Spinal cord (tissue), 10 donors: ENCODE measurements around the gene OR2AT4. TPM values are rescaled to one million over a fixed set of nuclear protein-coding genes. Genes with fewer than 3 reads are reported as not detected.

Experiments used
- DNase-seq, 6 donors: peaks; one replicate each; pipeline versions ENCODE4 v3.0.0 to v3.0.0-alpha.2; 2013 to 2015; ENCODE audit warnings: low spot score in 6 of 6, low read depth in 4 of 6
- H3K27ac ChIP-seq: one replicate; pipeline ENCODE4 v1.5.1; 2013; ENCODE audit warnings: low read depth, low read length, control low read depth
- H3K27me3 ChIP-seq: one replicate; pipeline ENCODE4 v1.6.1; 2013; ENCODE audit warnings: low read length; ENCODE audit not compliant: control insufficient read depth, insufficient read depth
- H3K36me3 ChIP-seq: one replicate; pipeline ENCODE4 v1.6.1; 2013; ENCODE audit warnings: low read length; ENCODE audit not compliant: control insufficient read depth, insufficient read depth
- H3K4me1 ChIP-seq: one replicate; pipeline ENCODE4 v1.6.1; 2013; ENCODE audit warnings: low read length; ENCODE audit not compliant: control insufficient read depth, insufficient read depth
- H3K4me3 ChIP-seq: one replicate; pipeline ENCODE4 v1.5.1; 2013; ENCODE audit warnings: low read depth, low read length, control low read depth
- H3K9me3 ChIP-seq: one replicate; pipeline ENCODE4 v1.6.1; 2013; ENCODE audit warnings: low read length; ENCODE audit not compliant: control insufficient read depth, insufficient read depth
- WGBS: methylation state at CpG from one replicate; pipeline ENCODE4 v1.1.5; 2013; ENCODE audit warnings: missing lambda C conversion rate; ENCODE audit not compliant: insufficient coverage; 5-methylcytosine and 5-hydroxymethylcytosine counted together
- polyA plus RNA-seq, 2 donors: library from polyadenylated mRNA; unstranded; fragments of 120-200 nt; gene quantifications; one replicate each; pipeline ENCODE4 v1.2.1, GENCODE V29; 2013; ENCODE audit not compliant: insufficient read length in 2 of 2
- total RNA-seq, 2 donors: library from RNA; depleted of rRNA in 1 of 2; stranded (reverse); fragments of 120-200 nt in 1 of 2; fragments of >200 nt in 1 of 2; gene quantifications; one replicate each; pipeline versions ENCODE4 v1.2.3 to v1.2.4, GENCODE V29; 2013 to 2014
- donor health status: healthy.

The OR2AT4 gene
- total and polyA plus RNA-seq, 4 donors: under 0.01 to 0.10 (median 0.04) TPM

DNA sequence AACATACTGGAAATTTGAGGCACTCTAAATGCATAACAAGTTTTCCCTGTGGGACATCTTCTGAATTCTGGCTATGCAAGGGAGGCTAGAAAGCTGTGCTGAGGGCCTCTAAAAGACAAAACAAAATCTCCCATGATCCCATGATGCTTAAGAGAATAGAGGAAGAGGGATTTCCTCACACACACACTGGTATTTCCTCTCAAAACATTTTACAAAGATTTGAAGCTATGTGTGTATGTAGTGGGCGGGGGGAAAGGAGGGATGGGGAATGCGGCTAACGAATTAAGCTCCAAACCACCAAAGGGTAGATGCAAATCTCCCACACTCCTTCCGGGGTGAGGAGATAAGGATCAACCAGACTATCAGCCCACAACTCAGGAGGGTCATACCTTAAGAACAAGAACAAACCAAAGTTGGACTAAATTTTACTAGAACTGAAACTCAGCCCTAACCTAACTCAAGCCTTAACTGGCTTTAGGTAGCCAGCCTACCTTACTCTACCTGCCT is 6.0 kb downstream of the OR2AT4 start:
- no peak overlapping the region for H3K4me3 ChIP-seq
- peaks cover 4% of the 10 kb centered on the region for H3K9me3 ChIP-seq
- H3K36me3 ChIP-seq: no peaks in the 10 kb centered on the region
- no CpG with 5 or more reads among the region's 4 CpGs for WGBS
- H3K27me3 ChIP-seq: no peaks in the 10 kb centered on the region
- no peak for DNase-seq
- no peaks in the 10 kb centered on the region for H3K4me1 ChIP-seq
- no peak overlapping the region for H3K27ac ChIP-seq

DNA sequence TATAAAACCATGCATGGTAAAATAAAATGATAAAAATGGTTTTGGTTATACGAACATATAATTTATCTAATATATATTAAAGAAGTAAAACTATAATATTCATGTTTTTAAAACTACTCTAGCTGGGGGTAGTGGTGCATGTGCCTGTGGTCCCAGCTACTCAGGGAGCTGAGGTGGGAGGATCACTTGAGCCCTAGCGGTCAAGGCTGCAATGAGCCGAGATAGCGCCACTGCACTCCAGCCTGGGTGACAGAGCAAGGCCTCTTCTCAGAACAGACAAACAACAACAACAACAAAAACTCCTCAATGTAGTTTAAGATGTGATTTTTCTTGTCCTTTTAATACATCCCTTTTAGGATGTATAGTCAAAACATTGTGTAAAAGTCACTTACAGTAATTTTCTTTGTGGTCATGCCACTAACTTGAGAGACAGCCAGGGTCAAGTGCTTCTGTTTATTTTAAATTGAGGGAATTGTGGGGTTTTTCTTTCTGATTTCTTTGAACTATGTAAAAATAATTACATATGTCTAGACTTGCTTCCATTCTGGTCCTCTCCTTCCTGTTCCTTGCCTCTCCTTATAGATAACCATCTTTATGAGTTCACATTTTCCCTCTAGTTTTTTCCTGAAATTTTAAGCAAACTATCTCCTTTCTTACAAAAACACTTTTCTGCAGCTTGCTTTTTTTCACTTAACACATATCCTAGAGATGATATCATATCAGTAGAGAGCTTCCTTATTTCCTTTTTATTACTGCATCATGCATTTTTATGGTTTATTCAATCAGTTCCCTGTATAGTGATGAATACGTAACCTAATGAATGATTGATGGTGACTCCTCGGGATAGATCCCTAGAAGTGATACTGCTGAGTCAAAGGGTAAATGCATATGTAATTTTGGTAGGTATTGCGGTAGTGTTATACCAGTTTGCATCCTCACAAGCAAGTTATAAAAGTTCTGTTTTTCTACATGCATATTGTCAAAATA is 9.1 kb downstream of the OR2AT4 start:
- Histone ChIP-seq H3K27ac (no peak overlapping the region), H3K4me1 (no peaks in the 10 kb centered on the region), H3K36me3 (no peaks in the 10 kb centered on the region), H3K27me3 (no peaks in the 10 kb centered on the region), H3K4me3 (no peak overlapping the region), H3K9me3 (peaks cover 4% of the 10 kb centered on the region)
- WGBS: 80% methylated on average over 3 of the region's 7 CpGs
- DNase-seq: no peak

DNA sequence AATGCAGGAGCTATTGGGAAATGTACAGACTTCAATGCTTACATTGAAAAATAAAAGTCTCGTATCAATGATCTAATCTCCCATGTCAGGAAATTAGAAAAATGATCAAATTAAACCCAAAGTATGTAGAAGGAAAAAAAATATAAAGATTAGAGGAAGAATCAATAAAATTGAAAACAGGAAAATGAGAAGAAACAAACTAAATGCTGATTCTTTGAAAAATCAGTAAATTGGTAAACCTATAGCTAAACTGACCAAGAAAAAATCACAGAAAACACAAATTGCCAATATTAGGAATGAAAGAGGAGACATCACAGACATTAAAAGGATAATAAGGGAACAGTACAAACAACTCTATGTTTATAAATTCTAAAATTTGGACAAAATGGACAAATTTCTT is 11.8 kb downstream of the OR2AT4 start:
- no peaks in the 10 kb centered on the region for H3K9me3 ChIP-seq
- no peak overlapping the region for H3K27ac ChIP-seq
- DNase-seq: no peak
- no peak overlapping the region for H3K4me3 ChIP-seq
- H3K36me3 ChIP-seq: no peaks in the 10 kb centered on the region
- H3K27me3 ChIP-seq: no peaks in the 10 kb centered on the region
- WGBS: no CpG with 5 or more reads among the region's 1 CpG
- no peaks in the 10 kb centered on the region for H3K4me1 ChIP-seq

DNA sequence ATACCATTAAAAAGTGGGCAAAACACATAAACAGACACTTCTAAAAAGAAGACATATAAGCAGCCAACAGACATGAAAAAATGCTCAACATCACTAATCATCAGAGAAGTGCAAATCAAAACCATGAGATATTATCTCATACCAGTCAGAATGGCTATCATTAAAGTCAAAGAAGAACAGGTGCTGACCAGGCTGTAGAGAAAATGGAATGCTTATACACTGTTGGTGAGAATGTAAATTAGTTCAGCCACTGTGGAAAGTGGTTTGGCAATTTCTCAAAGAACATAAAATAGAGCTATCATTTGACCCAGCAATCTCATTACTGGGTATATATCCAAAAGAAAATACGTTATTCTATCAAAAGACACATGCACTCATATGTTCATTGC is 13.5 kb downstream of the OR2AT4 start:
- WGBS: no CpG with 5 or more reads among the region's 1 CpG
- Histone ChIP-seq H3K36me3 (no peaks in the 10 kb centered on the region), H3K27me3 (no peaks in the 10 kb centered on the region), H3K27ac (no peak overlapping the region), H3K4me3 (no peak overlapping the region), H3K9me3 (no peaks in the 10 kb centered on the region), H3K4me1 (no peaks in the 10 kb centered on the region)
- peak in 1 of 6 donors; percentile 6 for DNase-seq

DNA sequence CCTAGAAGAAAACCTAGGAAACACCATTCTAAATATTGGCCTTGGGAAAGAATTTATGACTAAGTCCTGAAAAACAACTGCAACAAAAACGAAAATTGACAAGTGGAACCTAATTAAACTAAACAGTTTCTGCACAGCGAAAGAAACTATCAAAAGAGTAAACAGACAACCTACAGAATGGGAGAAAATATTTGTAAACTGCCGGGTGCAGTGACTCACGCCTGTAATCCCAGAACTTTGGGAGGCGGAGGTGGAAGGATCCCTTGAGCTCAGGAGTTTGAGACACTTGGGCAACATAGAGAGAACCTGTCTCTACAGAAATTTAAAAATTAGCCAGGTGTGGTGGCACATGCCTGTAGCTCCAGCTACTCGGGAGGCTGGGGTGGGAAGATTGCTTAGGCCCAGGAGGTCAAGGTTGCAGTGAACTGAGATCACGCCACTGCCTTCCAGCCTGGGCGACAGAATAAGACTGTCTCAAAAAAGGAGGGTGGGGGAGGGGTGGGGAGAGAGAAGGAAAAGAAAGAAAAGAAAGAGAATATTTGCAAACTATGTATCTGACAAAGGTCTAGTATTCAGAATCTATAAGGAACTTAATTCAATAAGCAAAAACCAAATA is 14.0 kb downstream of the OR2AT4 start:
- no peak for DNase-seq
- Histone ChIP-seq H3K4me3 (no peak overlapping the region), H3K27me3 (no peaks in the 10 kb centered on the region), H3K4me1 (no peaks in the 10 kb centered on the region), H3K9me3 (no peaks in the 10 kb centered on the region), H3K36me3 (no peaks in the 10 kb centered on the region), H3K27ac (no peak overlapping the region)
- WGBS: 100% methylated on average over 3 of the region's 8 CpGs

DNA sequence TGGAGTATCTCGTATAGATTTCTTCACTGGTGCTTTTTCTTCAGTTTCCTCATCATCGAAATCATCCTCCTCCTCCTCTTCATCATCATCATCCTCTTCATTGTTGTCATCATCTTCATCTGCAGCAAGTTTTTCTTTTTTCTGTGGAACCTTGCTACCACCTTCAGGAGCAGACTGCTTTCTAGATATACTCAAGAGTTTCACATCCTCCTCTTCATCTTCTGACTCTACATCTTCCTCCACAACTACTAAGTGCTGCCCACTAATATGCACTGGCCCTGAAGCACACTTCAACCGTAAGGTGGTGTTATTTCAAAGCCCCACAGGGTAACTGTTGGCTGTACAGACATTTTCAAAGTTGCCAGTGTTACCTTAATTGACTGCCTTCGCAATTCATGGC is 17.1 kb downstream of the OR2AT4 start:
- no peaks in the 10 kb centered on the region for H3K4me1 ChIP-seq
- H3K27ac ChIP-seq: no peak overlapping the region
- no peak overlapping the region for H3K4me3 ChIP-seq
- 85% methylated on average over 4 of the region's 4 CpGs for WGBS
- no peaks in the 10 kb centered on the region for H3K36me3 ChIP-seq
- DNase-seq: no peak
- H3K27me3 ChIP-seq: no peaks in the 10 kb centered on the region
- H3K9me3 ChIP-seq: no peaks in the 10 kb centered on the region

DNA sequence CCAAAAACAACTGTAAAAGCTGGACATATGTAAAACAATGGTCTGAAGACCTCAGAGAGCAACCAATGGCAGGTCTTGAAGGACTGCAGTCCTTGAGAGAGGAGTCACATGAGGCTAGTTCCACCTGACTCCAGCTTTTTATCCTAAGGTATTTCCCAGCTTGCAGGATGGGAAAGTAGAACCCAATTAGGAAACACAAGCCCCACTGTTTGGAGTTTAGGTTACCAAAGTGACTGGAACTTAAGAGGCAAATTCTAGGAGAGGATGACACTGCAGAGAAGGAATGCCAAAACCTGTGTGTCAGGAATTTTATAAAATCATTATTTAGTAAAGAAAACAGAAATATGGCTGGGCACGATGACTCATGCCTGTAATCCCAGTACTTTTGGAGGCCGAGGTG is 18.4 kb downstream of the OR2AT4 start:
- H3K36me3 ChIP-seq: no peaks in the 10 kb centered on the region
- no peaks in the 10 kb centered on the region for H3K27me3 ChIP-seq
- DNase-seq: no peak
- no peaks in the 10 kb centered on the region for H3K4me1 ChIP-seq
- WGBS: no CpG with 5 or more reads among the region's 2 CpGs
- H3K9me3 ChIP-seq: no peaks in the 10 kb centered on the region
- H3K27ac ChIP-seq: no peak overlapping the region
- H3K4me3 ChIP-seq: no peak overlapping the region

DNA sequence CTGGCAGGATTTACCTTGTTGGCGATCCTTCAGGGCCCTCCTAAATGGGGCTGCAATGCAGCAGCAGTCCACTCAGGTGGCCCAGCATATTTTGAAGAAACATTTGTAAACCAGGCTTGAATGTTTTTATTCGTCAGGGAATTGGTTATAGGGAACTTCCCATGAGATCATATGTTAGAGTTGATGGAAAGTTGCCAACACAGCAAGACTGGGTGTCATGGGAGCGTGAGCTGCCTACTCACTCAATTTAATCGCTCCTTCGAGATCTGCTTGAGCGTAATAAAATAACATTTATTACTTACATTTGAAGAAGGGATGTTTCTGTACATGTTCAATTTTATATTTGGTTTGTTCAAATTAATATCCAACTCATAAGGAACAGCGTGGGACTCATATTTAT is 19.4 kb downstream of the OR2AT4 start:
- H3K4me3 ChIP-seq: no peak overlapping the region
- no peaks in the 10 kb centered on the region for H3K27me3 ChIP-seq
- no peaks in the 10 kb centered on the region for H3K9me3 ChIP-seq
- H3K4me1 ChIP-seq: no peaks in the 10 kb centered on the region
- 84% methylated on average over 2 of the region's 7 CpGs for WGBS
- H3K27ac ChIP-seq: no peak overlapping the region
- H3K36me3 ChIP-seq: no peaks in the 10 kb centered on the region
- DNase-seq: peak in 2 of 6 donors; percentile 20 to 46

DNA sequence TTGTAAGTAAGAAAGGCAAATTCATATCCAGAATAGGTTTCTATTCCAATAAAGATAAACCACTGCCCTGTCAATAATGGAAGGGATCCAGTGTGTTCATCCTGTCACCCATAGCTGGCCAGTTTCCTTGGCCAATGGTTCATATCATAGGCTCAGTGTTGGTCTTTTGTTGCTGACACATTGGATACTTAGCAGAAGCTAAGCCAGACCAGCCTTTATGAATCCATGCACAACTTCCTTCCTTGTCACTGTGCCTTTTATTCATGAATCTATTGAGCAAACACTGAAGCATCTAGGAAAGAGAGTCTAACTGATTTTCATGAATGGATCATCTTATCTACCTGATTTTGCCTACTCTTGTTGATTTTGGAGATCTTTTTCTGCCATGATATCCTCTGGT is 20.0 kb downstream of the OR2AT4 start:
- no peak for DNase-seq
- Histone ChIP-seq H3K4me3 (no peak overlapping the region), H3K36me3 (no peaks in the 10 kb centered on the region), H3K9me3 (no peaks in the 10 kb centered on the region), H3K27me3 (no peaks in the 10 kb centered on the region), H3K4me1 (no peaks in the 10 kb centered on the region), H3K27ac (no peak overlapping the region)
